HG03457 (cell line): ENCODE results near the gene ZFYVE16.
"Not testable (repeated sequence)": the region's sequence is repeated elsewhere in the genome, so short reads cannot be mapped to it uniquely, and the experiment has no call there.

Source experiments
- ATAC-seq: cut with Tn5 transposase; IDR thresholded peaks from one replicate; pipeline ENCODE4 v1.9.1; 2021; ENCODE audit warnings: moderate number of reproducible peaks; ENCODE audit not compliant: unreplicated experiment

The ZFYVE16 gene

GRCh38 chr5:80407735-80408483 is at the start of gene ZFYVE16:
TSS of gene ZFYVE16 (plus strand) at chr5:80408064. CDS start at chr5:80434148, 26,084 bp downstream.
- ATAC-seq: peak; percentile 84

- ATAC-seq: no peak
Measured at GRCh38 chr5:80360914-80361444, 46.9 kb upstream of the ZFYVE16 start.

- ATAC-seq: no peak
Measured at GRCh38 chr5:80364892-80365291, 43.0 kb upstream of the ZFYVE16 start.

- ATAC-seq: no peak
Measured at GRCh38 chr5:80368661-80369480, 39.0 kb upstream of the ZFYVE16 start.

GRCh38 chr5:80369521-80369920 is 38.3 kb upstream of the ZFYVE16 start:
- no peak for ATAC-seq

- no peak for ATAC-seq
Measured at GRCh38 chr5:80370390-80370789, 37.5 kb upstream of the ZFYVE16 start.

- no peak for ATAC-seq
Measured at GRCh38 chr5:80372780-80373179, 35.1 kb upstream of the ZFYVE16 start.

GRCh38 chr5:80374188-80374587 is 33.7 kb upstream of the ZFYVE16 start:
- no peak for ATAC-seq

- no peak for ATAC-seq
Measured at GRCh38 chr5:80376557-80376956, 31.3 kb upstream of the ZFYVE16 start.

GRCh38 chr5:80382488-80382887 is 25.4 kb upstream of the ZFYVE16 start:
- no peak for ATAC-seq

- ATAC-seq: no peak
Measured at GRCh38 chr5:80387063-80387768, 20.6 kb upstream of the ZFYVE16 start.

- ATAC-seq: no peak
Measured at GRCh38 chr5:80389580-80389979, 18.3 kb upstream of the ZFYVE16 start.

- not testable (repeated sequence) for ATAC-seq
Measured at GRCh38 chr5:80390413-80390812, 17.5 kb upstream of the ZFYVE16 start.

GRCh38 chr5:80391267-80391666 is 16.6 kb upstream of the ZFYVE16 start:
- not testable (repeated sequence) for ATAC-seq

GRCh38 chr5:80399526-80400239 is 8.2 kb upstream of the ZFYVE16 start:
- peak; percentile 78 for ATAC-seq

GRCh38 chr5:80400368-80400767 is 7.5 kb upstream of the ZFYVE16 start:
- not testable (repeated sequence) for ATAC-seq

- no peak for ATAC-seq
Measured at GRCh38 chr5:80403782-80404181, 4.1 kb upstream of the ZFYVE16 start.

- no peak for ATAC-seq
Measured at GRCh38 chr5:80406980-80407734, 707 bp upstream of the ZFYVE16 start.

- ATAC-seq: no peak
Measured at GRCh38 chr5:80408484-80409366, 861 bp downstream of the ZFYVE16 start.
